Neural crest cell (in vitro differentiated cells): ENCODE results near the gene AGO4. TPM values are rescaled to one million over a fixed set of nuclear protein-coding genes. Genes with fewer than 3 reads are reported as not detected.

Source experiments
- DNase-seq: peaks from one replicate; pipeline ENCODE4 v3.0.0; 2021; ENCODE audit warnings: low read depth, mixed read lengths, low spot score
- H3K27ac Mint-ChIP-seq: one replicate; pipeline ENCODE4 v1.8.0; 2021; ENCODE audit warnings: mild to moderate bottlenecking, mixed read lengths; ENCODE audit not compliant: unreplicated experiment
- H3K27me3 Mint-ChIP-seq: 2 replicates; pipeline ENCODE4 v1.8.0; 2021; ENCODE audit warnings: low read depth, mild to moderate bottlenecking, mixed read lengths
- H3K36me3 Mint-ChIP-seq: 2 replicates; pipeline ENCODE4 v1.8.0; 2021; ENCODE audit warnings: low read depth, mild to moderate bottlenecking, mixed read lengths
- H3K4me1 Mint-ChIP-seq: 2 replicates; pipeline ENCODE4 v1.8.0; 2021; ENCODE audit warnings: mixed read lengths
- H3K4me3 Mint-ChIP-seq: one replicate; pipeline ENCODE4 v1.8.0; 2021; ENCODE audit warnings: mild to moderate bottlenecking, mixed read lengths
- H3K9me3 Mint-ChIP-seq: 2 replicates; pipeline ENCODE4 v1.8.0; 2021; ENCODE audit warnings: mixed read lengths
- CTCF ChIP-seq: fragments of 200-600 bp; sonication (generic); conservative IDR thresholded peaks from 2 replicates; pipeline ENCODE4 v1.5.0; 2021; ENCODE audit warnings: antibody characterized with exemption, mild to moderate bottlenecking
- total RNA-seq: library from RNA; stranded (reverse); gene quantifications from 2 replicates; pipeline ENCODE4 v1.2.1, GENCODE V29; 2021

The AGO4 gene
- total RNA-seq, 1 donor from 2014 or later, result 17.1 TPM

- H3K4me3 Mint-ChIP-seq, result no peak overlapping the region
- TF ChIP-seq CTCF, result no peak
- H3K9me3 Mint-ChIP-seq, result no peaks in the 10 kb centered on the region
- DNase-seq, result no peak
- peak overlapping the region; percentile 30 for H3K27ac Mint-ChIP-seq
- H3K27me3 Mint-ChIP-seq, result no peaks in the 10 kb centered on the region
- H3K36me3 Mint-ChIP-seq, result no peaks in the 10 kb centered on the region
- H3K4me1 Mint-ChIP-seq, result peaks cover 13% of the 10 kb centered on the region
These were observed 42.9 kb downstream of the AGO4 start for GRCh38 chr1:35850716-35851115.

- H3K27ac Mint-ChIP-seq, result no peak overlapping the region
- no peak overlapping the region for H3K4me3 Mint-ChIP-seq
- no peaks in the 10 kb centered on the region for H3K27me3 Mint-ChIP-seq
- H3K9me3 Mint-ChIP-seq, result no peaks in the 10 kb centered on the region
- H3K36me3 Mint-ChIP-seq, result no peaks in the 10 kb centered on the region
- no peak for DNase-seq
- H3K4me1 Mint-ChIP-seq, result peaks cover 9% of the 10 kb centered on the region
- no peak for TF ChIP-seq CTCF
These were observed 43.5 kb downstream of the AGO4 start for GRCh38 chr1:35851132-35851869.

- no peaks in the 10 kb centered on the region for H3K9me3 Mint-ChIP-seq
- DNase-seq, result no peak
- H3K27ac Mint-ChIP-seq, result no peak overlapping the region
- no peaks in the 10 kb centered on the region for H3K36me3 Mint-ChIP-seq
- H3K27me3 Mint-ChIP-seq, result no peaks in the 10 kb centered on the region
- peaks cover 9% of the 10 kb centered on the region for H3K4me1 Mint-ChIP-seq
- TF ChIP-seq CTCF, result no peak
- no peak overlapping the region for H3K4me3 Mint-ChIP-seq
These were observed 44.4 kb downstream of the AGO4 start for GRCh38 chr1:35852241-35852640.

- Mint-ChIP-seq H3K4me1 (peaks cover 9% of the 10 kb centered on the region), H3K9me3 (no peaks in the 10 kb centered on the region), H3K27ac (peak overlapping the region; percentile 37), H3K4me3 (no peak overlapping the region), H3K36me3 (no peaks in the 10 kb centered on the region), H3K27me3 (no peaks in the 10 kb centered on the region)
- no peak for TF ChIP-seq CTCF
- no peak for DNase-seq
These were observed 47.3 kb downstream of the AGO4 start for GRCh38 chr1:35854989-35855700.

- Mint-ChIP-seq H3K4me3 (no peak overlapping the region), H3K4me1 (peaks cover 9% of the 10 kb centered on the region), H3K36me3 (no peaks in the 10 kb centered on the region), H3K9me3 (no peaks in the 10 kb centered on the region), H3K27ac (peak overlapping the region; percentile 54), H3K27me3 (no peaks in the 10 kb centered on the region)
- no peak for DNase-seq
- TF ChIP-seq CTCF, result no peak
These were observed 49.1 kb downstream of the AGO4 start for GRCh38 chr1:35856964-35857363.
